NOMO-1 treated with DMSO at 0.1 percent for 48 hours (cell line): ENCODE data around the gene SMARCC2.

Experiments
- DNase-seq: peaks from one replicate; lab custom pipeline; 2025; ENCODE audit not compliant: unreplicated experiment; lab: John Stamatoyannopoulos, UW

Gene SMARCC2

GRCh38 chr12:56152756-56153677 lies 36.3 kb downstream of the SMARCC2 start:
- DNase-seq = no peak

- peak; percentile 89 for DNase-seq
Measured at GRCh38 chr12:56152132-56152755, 37.0 kb downstream of the SMARCC2 start, which contains the start of gene MYL6B. Gene MYL6B, plus strand, starts transcription at chr12:56152587. Its CDS starts 1,332 bp downstream, at chr12:56153919.

GRCh38 chr12:56151672-56152131 lies 37.6 kb downstream of the SMARCC2 start:
- peak; percentile 61 for DNase-seq

GRCh38 chr12:56150563-56150962 lies 38.7 kb downstream of the SMARCC2 start:
- peak; percentile 25 for DNase-seq

GRCh38 chr12:56146492-56147460 lies 42.5 kb downstream of the SMARCC2 start:
- DNase-seq = no peak

- no peak for DNase-seq
Measured at GRCh38 chr12:56145217-56145616, 44.1 kb downstream of the SMARCC2 start.

- no peak for DNase-seq
Measured at GRCh38 chr12:56143870-56144269, 45.4 kb downstream of the SMARCC2 start.

GRCh38 chr12:56143217-56143616 lies 46.1 kb downstream of the SMARCC2 start:
- no peak for DNase-seq

- DNase-seq = peak; percentile 52
Measured at GRCh38 chr12:56141946-56142784, 47.1 kb downstream of the SMARCC2 start.

- no peak for DNase-seq
Measured at GRCh38 chr12:56137853-56138571, 51.3 kb downstream of the SMARCC2 start.

GRCh38 chr12:56134897-56135296 lies 54.4 kb downstream of the SMARCC2 start:
- DNase-seq = no peak

- DNase-seq = no peak
Measured at GRCh38 chr12:56130876-56131275, 58.4 kb downstream of the SMARCC2 start.

- no peak for DNase-seq
Measured at GRCh38 chr12:56129942-56130495, 59.3 kb downstream of the SMARCC2 start.

- peak; percentile 55 for DNase-seq
Measured at GRCh38 chr12:56129206-56129941, 59.9 kb downstream of the SMARCC2 start.

- DNase-seq = no peak
Measured at GRCh38 chr12:56128670-56129205, 60.5 kb downstream of the SMARCC2 start.

GRCh38 chr12:56127888-56128669 lies 61.2 kb downstream of the SMARCC2 start, which contains the start of gene ESYT1:
Gene ESYT1, plus strand, starts transcription at chr12:56128267. Its CDS starts 53 bp downstream, at chr12:56128320.
- DNase-seq = peak; percentile 100

GRCh38 chr12:56127485-56127887 lies 61.8 kb downstream of the SMARCC2 start:
- no peak for DNase-seq
